GM12878 (cell line): Measurements from ENCODE around the gene VLDLR.

Experiments
- ASH2L ChIP-seq: fragments of 300-600, 200-600 bp; sonication (generic); IDR thresholded peaks from 2 replicates; pipeline ENCODE4 v1.6.1; 2017; ENCODE audit warnings: low read depth, mild to moderate bottlenecking, borderline replicate concordance
- BHLHE40 ChIP-seq, 2 experiments: fragments of 450-650 bp in 1 of 2; IDR thresholded peaks; 2 replicates each; pipeline ENCODE4 v1.6.1; 2011 to 2017; ENCODE audit warnings: low read depth in 2 of 2, borderline replicate concordance in 1 of 2, improper control_type of control experiment in 1 of 2, low read length in 1 of 2, mild to moderate bottlenecking in 1 of 2
- EP300 ChIP-seq, 2 experiments: fragments of 150-350 bp in 1 of 2; IDR thresholded peaks; 2 replicates each; pipeline ENCODE4 v1.6.1; 2011 to 2012; ENCODE audit warnings: low read depth in 2 of 2, low read length in 2 of 2, borderline replicate concordance in 1 of 2, improper control_type of control experiment in 1 of 2, inconsistent platforms in 1 of 2; ENCODE audit not compliant: control insufficient read depth in 1 of 2
- POLR2A ChIP-seq: IDR thresholded peaks from 2 replicates; pipeline ENCODE4 v1.6.1; 2011; ENCODE audit warnings: low read depth, mild to moderate bottlenecking, low read length
- SIN3A ChIP-seq: IDR thresholded peaks from 2 replicates; pipeline ENCODE4 v1.6.1; 2012; ENCODE audit warnings: low read depth, low read length, improper control_type of control experiment
- SMAD1 ChIP-seq: fragments of 450-650 bp; IDR thresholded peaks from 2 replicates; pipeline ENCODE4 v1.6.1; 2018; ENCODE audit warnings: mild to moderate bottlenecking, low read depth; ENCODE audit not compliant: partially characterized antibody
- TF ChIP-seq, protein P1 (sequence below), 3 experiments: IDR thresholded peaks in 2 of 3; conservative IDR thresholded peaks in 1 of 3; 2 replicates each; pipeline ENCODE4 v1.5.1; 2011; ENCODE audit warnings: low read depth in 3 of 3, low read length in 3 of 3, mild to moderate bottlenecking in 3 of 3, control low read depth in 2 of 3, moderate library complexity in 2 of 3, inconsistent platforms in 1 of 3, mixed read lengths in 1 of 3; ENCODE audit not compliant: control insufficient read depth in 2 of 3, insufficient read depth in 1 of 3; ENCODE audit errors: extremely low read depth in 1 of 3
- TF ChIP-seq, protein P2 (sequence below): IDR thresholded peaks from 2 replicates; pipeline ENCODE4 v1.6.1; 2012; ENCODE audit warnings: low read length, inconsistent platforms

DNA sequence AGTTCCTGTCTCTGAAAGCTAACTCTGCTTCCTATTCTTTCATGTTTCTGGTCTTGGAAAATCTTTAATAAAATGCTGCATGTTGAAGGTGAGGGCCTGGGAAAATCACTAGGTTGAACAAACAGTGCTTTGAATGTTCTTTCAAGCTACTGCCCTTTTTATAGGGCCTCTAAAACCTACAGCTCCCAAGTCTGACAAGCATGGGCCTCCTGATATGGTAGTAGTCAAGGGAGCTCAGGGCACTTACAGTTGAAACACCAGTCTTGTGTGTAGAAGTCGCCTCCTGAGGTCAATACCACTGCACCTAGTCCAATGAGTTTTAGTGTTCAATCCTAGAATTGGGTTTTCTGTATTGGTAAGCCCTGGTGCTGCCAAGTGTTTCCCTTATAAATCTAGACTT, 20.5 kb downstream of the VLDLR start:
- no peak for TF ChIP-seq SIN3A
- TF ChIP-seq ASH2L = no peak
- TF ChIP-seq POLR2A = no peak
- TF ChIP-seq SMAD1 = no peak
- TF ChIP-seq, protein P1, sequence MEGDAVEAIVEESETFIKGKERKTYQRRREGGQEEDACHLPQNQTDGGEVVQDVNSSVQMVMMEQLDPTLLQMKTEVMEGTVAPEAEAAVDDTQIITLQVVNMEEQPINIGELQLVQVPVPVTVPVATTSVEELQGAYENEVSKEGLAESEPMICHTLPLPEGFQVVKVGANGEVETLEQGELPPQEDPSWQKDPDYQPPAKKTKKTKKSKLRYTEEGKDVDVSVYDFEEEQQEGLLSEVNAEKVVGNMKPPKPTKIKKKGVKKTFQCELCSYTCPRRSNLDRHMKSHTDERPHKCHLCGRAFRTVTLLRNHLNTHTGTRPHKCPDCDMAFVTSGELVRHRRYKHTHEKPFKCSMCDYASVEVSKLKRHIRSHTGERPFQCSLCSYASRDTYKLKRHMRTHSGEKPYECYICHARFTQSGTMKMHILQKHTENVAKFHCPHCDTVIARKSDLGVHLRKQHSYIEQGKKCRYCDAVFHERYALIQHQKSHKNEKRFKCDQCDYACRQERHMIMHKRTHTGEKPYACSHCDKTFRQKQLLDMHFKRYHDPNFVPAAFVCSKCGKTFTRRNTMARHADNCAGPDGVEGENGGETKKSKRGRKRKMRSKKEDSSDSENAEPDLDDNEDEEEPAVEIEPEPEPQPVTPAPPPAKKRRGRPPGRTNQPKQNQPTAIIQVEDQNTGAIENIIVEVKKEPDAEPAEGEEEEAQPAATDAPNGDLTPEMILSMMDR (IDR thresholded peaks at IDR 0.05 in 2 of 3, conservative IDR thresholded peaks at IDR 0.05 in 1 of 3; ENCODE audit: control insufficient read depth in 2 of 3, extremely low read depth in 1 of 3, insufficient read depth in 1 of 3, low read depth in 3 of 3, low read length in 3 of 3) = no peak
- no peak for TF ChIP-seq BHLHE40 (IDR thresholded peaks at IDR 0.05; ENCODE audit: borderline replicate concordance in 1 of 2, low read depth in 2 of 2, low read length in 1 of 2)
- TF ChIP-seq, protein P2, sequence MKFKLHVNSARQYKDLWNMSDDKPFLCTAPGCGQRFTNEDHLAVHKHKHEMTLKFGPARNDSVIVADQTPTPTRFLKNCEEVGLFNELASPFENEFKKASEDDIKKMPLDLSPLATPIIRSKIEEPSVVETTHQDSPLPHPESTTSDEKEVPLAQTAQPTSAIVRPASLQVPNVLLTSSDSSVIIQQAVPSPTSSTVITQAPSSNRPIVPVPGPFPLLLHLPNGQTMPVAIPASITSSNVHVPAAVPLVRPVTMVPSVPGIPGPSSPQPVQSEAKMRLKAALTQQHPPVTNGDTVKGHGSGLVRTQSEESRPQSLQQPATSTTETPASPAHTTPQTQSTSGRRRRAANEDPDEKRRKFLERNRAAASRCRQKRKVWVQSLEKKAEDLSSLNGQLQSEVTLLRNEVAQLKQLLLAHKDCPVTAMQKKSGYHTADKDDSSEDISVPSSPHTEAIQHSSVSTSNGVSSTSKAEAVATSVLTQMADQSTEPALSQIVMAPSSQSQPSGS = no peak
- no peak for TF ChIP-seq EP300 (IDR thresholded peaks at IDR 0.05; ENCODE audit: borderline replicate concordance in 1 of 2, control insufficient read depth in 1 of 2, low read depth in 2 of 2, low read length in 2 of 2)
